GM21576 (cell line): ENCODE results near the gene HLX.
A peak's percentile ranks its signal among the peaks of the same experiment; 100 is the strongest.

Experiments used
- ATAC-seq: cut with Tn5 transposase; IDR thresholded peaks from one replicate; pipeline ENCODE4 v1.9.1; 2021; ENCODE audit warnings: mild to moderate bottlenecking, moderate library complexity; ENCODE audit not compliant: unreplicated experiment

HLX gene

GRCh38 chr1:220879076-220879508 lies at the start of gene HLX:
HLX (plus strand) TSS chr1:220879443; CDS start chr1:220879858, 415 bp downstream.
- ATAC-seq, result peak; percentile 44

DNA sequence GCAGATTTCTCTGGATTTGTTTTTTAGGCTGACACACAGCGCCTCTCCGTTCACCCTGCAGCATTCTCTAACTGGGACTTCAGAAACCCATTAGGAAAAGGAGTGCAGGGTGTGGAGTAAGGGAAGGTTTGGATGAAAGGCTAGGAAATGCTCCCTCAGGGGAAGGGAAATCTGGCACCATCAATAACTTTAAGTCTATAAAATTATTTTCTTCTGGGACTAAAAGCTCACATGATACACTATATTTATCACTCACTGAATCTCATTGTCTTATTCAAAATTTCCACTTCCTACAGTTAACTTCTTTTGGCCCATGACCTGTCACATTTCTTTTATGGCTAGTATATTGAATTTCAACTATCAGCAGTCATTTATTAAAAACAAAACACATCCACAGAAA lies 45.8 kb upstream of the HLX start:
- no peak for ATAC-seq

DNA sequence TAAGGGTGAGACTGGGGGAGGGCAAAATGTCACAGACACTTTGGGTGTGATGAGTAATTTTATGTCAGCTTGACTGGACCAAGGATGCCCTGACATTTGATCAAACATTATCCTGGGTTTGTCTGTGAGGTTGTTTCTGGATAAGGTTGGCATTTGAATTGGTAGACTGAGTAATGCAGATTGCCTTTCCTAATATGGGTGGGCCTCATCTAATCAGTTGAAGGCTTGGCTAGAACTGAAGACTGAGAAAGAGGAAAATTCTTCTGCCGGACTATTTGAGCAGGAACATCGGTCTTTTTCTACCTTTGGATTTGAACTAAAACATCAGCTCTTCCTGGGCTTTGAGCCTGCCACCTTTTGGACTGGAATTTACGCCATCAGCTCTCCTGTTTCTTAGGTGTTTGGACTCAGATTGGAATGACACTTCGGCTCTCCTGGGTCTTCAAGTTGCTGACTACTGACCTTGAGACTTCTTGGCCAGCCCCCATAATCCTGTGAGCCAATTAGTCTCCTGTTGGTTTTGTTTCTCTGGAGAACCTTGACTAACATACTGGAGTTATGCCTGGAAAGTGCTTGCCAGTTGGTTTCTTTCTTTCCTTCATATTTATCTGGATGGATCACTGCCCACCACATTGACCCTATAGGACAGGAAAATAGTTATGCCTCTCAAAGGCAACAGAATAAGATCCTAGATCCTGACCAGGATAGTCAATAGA lies 44.9 kb upstream of the HLX start:
- no peak for ATAC-seq

DNA sequence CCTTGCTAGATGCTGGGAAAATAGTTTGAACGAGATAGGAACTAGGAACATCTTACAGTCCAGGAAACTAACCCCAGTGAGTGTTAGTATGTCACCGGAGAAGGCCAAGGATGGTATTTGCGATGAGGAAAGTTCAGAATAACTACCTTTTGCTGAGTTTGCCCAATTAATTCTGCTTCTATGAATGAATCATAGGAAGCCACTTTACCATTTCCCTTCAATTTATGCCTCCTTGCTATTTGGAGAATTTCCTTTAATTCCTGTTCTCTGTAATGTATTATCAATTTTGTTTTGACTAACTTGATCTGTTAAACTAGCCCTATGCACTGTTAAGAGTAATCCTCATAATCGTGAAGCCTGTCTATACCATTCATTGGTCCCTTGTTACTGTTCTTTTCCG lies 40.7 kb upstream of the HLX start:
- no peak for ATAC-seq

- no peak for ATAC-seq
Measured at GRCh38 chr1:220839474-220839873, 39.8 kb upstream of the HLX start.

DNA sequence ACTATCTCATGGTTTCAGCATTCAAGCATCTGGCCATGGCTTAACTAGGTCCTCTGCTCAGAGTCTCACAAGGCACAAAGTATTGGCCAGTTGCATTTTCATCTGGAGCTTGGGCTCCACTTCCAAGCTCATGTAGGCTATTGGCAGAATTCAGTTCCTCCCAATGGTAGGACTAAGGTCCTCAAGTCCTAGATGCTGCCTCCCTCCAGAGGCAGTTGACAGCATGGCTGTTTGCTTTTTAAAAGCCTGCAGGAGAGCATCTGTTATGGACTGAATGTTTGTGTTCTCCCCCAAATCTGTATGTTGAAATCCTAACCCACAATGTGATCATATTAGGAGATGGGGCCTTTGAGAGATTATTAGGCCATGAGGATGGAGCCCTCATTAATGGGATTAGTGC lies 38.0 kb upstream of the HLX start:
- no peak for ATAC-seq

- ATAC-seq, result no peak
Measured at GRCh38 chr1:220843481-220844011, 35.7 kb upstream of the HLX start.

GRCh38 chr1:220852408-220852807 lies 26.8 kb upstream of the HLX start:
- no peak for ATAC-seq

- ATAC-seq, result no peak
Measured at GRCh38 chr1:220872296-220872695, 6.9 kb upstream of the HLX start.

DNA sequence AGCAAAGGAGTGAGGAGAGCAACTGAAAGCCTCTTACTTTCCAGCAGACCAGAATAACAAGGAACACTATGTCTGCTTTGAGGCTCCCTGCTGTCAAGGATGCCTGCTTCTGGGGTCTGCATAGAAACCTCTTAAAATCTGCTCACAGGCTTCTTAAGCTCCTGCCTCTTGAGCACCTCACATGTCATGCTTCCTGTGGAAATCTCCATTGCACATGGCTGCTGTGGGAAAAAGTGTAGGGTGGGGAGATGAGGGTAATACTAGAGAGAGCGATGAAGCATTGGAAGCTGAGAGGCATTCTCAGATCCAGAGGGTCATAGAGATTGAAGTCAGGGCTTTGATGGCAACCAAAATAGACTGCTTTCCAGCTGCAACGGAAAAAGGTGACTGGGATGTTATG lies 6.2 kb upstream of the HLX start:
- ATAC-seq, result no peak

DNA sequence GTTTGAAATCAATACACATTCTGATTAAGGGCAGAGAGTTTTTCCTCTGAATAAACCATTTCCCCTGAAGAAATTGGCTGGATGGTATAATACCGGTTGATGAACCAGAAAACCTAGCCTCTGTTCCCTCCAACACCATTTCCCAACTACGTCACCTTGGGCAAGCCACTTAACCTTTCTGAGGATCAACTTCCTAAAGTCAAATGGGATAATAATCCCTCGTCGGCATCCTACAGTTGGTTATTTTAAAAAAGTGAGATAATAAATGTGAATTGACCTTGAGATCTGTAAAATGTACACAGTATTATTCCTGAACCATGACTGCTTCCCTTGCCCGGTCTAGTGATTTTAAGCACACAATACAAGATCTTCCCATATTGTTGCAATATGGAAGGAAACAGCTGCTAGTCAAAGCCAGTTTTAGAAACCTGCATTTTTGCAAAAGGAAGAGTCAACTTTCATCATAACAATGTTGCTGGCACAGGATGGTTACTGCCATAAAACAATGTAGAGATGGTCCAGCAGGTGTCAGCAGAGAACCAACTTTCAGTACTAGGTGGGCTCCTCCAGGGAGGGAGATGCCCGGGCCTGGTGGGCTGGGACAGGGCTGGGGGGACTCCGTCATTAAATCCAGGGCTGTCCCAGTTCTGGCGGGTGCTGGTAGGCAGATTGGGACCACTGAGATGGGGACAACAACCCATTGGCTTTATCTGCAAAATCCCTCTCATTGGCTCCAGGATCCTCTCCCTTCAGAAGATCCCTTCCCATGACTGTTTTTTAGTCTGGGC lies 5.2 kb upstream of the HLX start:
- no peak for ATAC-seq

DNA sequence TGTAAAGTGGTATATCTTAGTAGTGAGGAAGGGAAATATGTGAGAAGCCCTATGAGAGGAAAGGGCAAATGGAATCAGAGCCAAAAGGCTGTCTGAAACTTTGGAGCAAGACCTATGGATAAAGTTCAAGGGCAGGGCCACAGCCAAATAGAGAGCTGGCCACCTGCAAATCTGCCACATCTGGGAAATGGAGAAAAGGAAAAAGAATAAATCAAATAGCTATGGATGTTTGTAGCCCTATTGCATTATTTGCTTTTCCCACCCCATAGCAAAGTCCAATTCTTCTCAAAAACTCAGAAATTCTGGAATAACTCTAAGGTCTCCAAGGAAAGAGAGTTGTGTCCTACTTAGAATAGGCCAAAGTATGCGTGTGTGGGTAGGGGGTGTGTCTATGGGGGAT lies 4.0 kb upstream of the HLX start:
- no peak for ATAC-seq

GRCh38 chr1:220876511-220877376 lies 2.5 kb upstream of the HLX start:
- no peak for ATAC-seq

DNA sequence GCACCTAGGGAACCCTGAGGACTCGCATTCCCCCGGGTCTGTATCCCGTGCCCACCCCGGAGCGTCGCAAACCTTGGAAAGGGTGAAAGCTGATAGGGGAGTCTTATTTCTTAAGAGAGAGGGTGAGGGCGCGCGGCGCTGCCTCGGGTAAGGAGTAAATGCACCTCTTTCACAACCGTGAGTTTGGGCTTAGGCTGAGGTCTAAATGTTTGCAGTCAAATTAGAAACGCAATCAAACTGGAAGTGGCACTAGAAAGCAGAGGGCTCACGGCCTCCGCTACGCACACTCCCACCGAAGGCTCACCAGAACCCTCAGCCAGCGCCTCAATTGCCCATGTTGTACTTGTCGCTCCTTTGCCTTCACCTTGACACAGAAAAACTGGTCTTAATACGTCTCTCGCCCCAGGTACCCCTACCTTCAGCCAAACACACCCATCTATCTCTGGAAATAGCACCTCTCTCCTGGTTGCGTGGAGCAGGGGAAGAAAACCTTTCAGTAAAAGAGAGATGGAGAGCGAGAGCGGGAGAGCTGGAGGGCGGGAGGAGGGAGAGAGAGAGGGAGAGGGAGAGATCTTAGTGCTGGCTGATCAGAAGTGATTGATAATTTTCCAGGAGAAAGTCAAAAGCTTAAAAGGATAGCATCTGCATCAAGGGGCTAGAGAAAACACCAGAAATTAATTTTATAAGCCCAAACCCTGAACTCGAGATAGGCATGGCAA lies 1.7 kb upstream of the HLX start:
- no peak for ATAC-seq

- ATAC-seq, result peak; percentile 21
Measured at GRCh38 chr1:220878191-220879075, 810 bp upstream of the HLX start.

GRCh38 chr1:220879509-220880361 lies 492 bp downstream of the HLX start:
- ATAC-seq, result peak; percentile 32

- ATAC-seq, result no peak
Measured at GRCh38 chr1:220880362-220880670, 1.1 kb downstream of the HLX start.

DNA sequence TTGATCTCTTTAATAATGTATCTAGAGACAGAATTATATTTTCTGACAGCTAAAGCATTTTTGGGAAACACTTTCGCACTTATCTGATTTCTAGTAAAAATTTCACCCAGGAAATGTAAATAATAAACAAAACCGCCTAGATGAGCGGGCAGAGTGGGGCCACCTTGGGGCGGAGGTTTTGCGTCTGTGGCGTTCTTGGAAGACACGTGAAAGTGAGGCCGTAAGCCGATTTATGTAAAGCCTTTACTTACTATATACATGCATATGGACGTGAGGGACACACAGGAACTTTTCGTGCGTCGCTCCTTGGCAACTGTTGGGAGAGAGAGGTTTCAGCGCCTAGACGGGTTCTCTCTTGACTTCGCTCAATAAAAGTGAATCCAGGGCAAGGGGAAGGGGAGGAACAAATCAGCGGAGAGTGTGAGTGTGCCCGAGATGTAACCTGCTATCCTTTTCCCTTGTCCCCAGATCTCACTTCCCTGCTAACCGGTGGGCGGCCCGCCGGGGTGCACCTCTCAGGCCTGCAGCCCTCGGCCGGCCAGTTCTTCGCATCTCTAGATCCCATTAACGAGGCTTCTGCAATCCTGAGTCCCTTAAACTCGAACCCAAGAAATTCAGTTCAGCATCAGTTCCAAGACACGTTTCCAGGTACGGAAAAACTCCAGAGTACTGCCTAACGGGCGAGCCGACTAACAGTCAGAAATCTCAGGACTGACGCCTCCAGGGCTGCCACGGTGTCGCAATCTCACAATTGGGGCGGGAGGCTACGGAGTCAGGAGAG lies 1.7 kb downstream of the HLX start:
- ATAC-seq, result no peak
